ENCODE measurements around the gene MED12L. TPM values are rescaled to one million over a fixed set of nuclear protein-coding genes. Genes with fewer than 3 reads are reported as not detected.

The MED12L gene
- total and polyA plus RNA-seq, 10 of the 15 experiments (the other 5 are each of a cell fraction or from before 2014, with no cell fraction given): 0.01 to 0.06 (median 0.03) TPM; not detected in 2

- TF ChIP-seq ZBTB11 (CRISPR knock-in tag; IDR thresholded peaks at IDR 0.05) (no peak), DPF2 (IDR thresholded peaks at IDR 0.05) (0 out of 2 replicates have a peak, but pooled peaks have one; percentile 26), CBFB (IDR thresholded peaks at IDR 0.05; ENCODE audit: low read depth) (no peak), CEBPB (IDR thresholded peaks at IDR 0.05; ENCODE audit: borderline replicate concordance in 1 of 2, low read depth in 2 of 2, low read length in 2 of 2) (peak in 1 of 2 experiments; percentile 74; a peak in 1 of 4 replicates), CREM (IDR thresholded peaks at IDR 0.05; ENCODE audit: low read depth) (peak; percentile 63; the same call in 1 of the 2 replicates), RELB (IDR thresholded peaks at IDR 0.05; ENCODE audit: low read depth) (peak; percentile 59; the same call in 1 of the 2 replicates), BCLAF1 (IDR thresholded peaks at IDR 0.05) (no peak), RCOR1 (conservative IDR thresholded peaks at IDR 0.05; ENCODE audit: low read depth, low read length) (no peak), RUNX3 (IDR thresholded peaks at IDR 0.05; ENCODE audit: low read length) (peak; percentile 82), NBN (IDR thresholded peaks at IDR 0.05) (peak; percentile 50; the same call in 1 of the 2 replicates), GABPA (IDR thresholded peaks at IDR 0.05; ENCODE audit: low read depth) (peak; percentile 54; the same call in 1 of the 2 replicates), STAT1 (conservative IDR thresholded peaks at IDR 0.05) (no peak), NFXL1 (IDR thresholded peaks at IDR 0.05; ENCODE audit: borderline replicate concordance) (no peak)
- TF ChIP-seq, protein P1, sequence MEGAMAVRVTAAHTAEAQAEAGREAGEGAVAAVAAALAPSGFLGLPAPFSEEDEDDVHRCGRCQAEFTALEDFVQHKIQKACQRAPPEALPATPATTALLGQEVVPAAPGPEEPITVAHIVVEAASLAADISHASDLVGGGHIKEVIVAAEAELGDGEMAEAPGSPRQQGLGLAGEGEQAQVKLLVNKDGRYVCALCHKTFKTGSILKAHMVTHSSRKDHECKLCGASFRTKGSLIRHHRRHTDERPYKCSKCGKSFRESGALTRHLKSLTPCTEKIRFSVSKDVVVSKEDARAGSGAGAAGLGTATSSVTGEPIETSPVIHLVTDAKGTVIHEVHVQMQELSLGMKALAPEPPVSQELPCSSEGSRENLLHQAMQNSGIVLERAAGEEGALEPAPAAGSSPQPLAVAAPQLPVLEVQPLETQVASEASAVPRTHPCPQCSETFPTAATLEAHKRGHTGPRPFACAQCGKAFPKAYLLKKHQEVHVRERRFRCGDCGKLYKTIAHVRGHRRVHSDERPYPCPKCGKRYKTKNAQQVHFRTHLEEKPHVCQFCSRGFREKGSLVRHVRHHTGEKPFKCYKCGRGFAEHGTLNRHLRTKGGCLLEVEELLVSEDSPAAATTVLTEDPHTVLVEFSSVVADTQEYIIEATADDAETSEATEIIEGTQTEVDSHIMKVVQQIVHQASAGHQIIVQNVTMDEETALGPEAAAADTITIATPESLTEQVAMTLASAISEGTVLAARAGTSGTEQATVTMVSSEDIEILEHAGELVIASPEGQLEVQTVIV (IDR thresholded peaks at IDR 0.05; ENCODE audit: borderline replicate concordance, partially characterized antibody): no peak
Measured at GRCh38 chr3:151384741-151385174, 299.3 kb downstream of the MED12L start, which contains the start of gene P2RY12 (continued).

Data from GM12878 (cell line).